ENCODE results near the gene NCOA4.

DNA sequence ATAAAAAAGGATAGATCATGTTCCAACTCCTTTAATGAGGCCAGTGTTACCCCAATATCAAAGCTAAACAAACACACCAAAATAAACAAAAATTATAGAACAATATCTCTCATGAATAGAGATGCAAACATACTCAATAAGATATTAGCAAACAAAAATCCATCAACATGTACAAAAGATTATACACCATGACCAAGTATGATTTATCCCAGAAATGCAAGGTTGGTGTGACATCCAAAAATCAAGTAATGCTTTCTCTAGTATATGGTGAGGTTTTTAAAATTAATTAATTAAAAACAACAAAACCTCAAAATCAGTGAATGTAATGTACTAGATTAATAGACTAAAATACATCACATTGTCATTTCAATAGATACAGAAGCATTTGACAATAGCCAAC is 26.6 kb upstream of the NCOA4 start:
- TF ChIP-seq JUN (IDR thresholded peaks at IDR 0.05; ENCODE audit: borderline replicate concordance, insufficient read depth, insufficient read length, low read depth) (no peak), POLR2AphosphoS5 (IDR thresholded peaks at IDR 0.05; ENCODE audit: insufficient read depth, low read depth, low read length) (no peak), FOS (IDR thresholded peaks at IDR 0.05; ENCODE audit: borderline replicate concordance, insufficient read depth, low read length) (no peak), POLR2A (IDR thresholded peaks at IDR 0.05; ENCODE audit: low read depth, low read length) (no peak)
- TF ChIP-seq, protein P1, sequence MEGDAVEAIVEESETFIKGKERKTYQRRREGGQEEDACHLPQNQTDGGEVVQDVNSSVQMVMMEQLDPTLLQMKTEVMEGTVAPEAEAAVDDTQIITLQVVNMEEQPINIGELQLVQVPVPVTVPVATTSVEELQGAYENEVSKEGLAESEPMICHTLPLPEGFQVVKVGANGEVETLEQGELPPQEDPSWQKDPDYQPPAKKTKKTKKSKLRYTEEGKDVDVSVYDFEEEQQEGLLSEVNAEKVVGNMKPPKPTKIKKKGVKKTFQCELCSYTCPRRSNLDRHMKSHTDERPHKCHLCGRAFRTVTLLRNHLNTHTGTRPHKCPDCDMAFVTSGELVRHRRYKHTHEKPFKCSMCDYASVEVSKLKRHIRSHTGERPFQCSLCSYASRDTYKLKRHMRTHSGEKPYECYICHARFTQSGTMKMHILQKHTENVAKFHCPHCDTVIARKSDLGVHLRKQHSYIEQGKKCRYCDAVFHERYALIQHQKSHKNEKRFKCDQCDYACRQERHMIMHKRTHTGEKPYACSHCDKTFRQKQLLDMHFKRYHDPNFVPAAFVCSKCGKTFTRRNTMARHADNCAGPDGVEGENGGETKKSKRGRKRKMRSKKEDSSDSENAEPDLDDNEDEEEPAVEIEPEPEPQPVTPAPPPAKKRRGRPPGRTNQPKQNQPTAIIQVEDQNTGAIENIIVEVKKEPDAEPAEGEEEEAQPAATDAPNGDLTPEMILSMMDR (IDR thresholded peaks at IDR 0.05; ENCODE audit: extremely low read depth in 1 of 2, insufficient read depth in 1 of 2, low read depth in 1 of 2, low read length in 2 of 2), result no peak

All from endothelial cell of umbilical vein (primary cell).